Vagina (tissue), 2 donors: Measurements from ENCODE around the gene CDHR1. TPM values are rescaled to one million over a fixed set of nuclear protein-coding genes. Genes with fewer than 3 reads are reported as not detected.
A peak's percentile ranks its signal among the peaks of the same experiment; 100 is the strongest.

Source experiments
- DNase-seq, 2 donors: peaks; one replicate each; pipeline ENCODE4 v3.0.0-alpha.2; 2017; ENCODE audit errors: extremely low spot score in 2 of 2
- H3K27ac ChIP-seq: fragments of 200-600 bp; sonication (generic); one replicate; pipeline ENCODE4 v1.5.1; 2019
- H3K27me3 ChIP-seq: fragments of 200-600 bp; sonication (generic); one replicate; pipeline ENCODE4 v1.5.1; 2019
- H3K36me3 ChIP-seq, 2 donors: fragments of 200-600 bp; sonication (generic); one replicate each; pipeline ENCODE4 v1.5.1; 2017 to 2019
- H3K4me1 ChIP-seq: fragments of 200-600 bp; sonication (generic); one replicate; pipeline ENCODE4 v1.5.1; 2019
- H3K4me3 ChIP-seq, 2 donors: fragments of 200-600 bp; sonication (generic); 1 replicate in 1 of 2; 2 replicates in 1 of 2; pipeline ENCODE4 v1.5.1; 2016 to 2019
- H3K9me3 ChIP-seq: fragments of 200-600 bp; sonication (generic); one replicate; pipeline ENCODE4 v1.5.1; 2019
- CTCF ChIP-seq, 3 experiments: fragments of 450-650 bp in 2 of 3; fragments of 200-600 bp in 1 of 3; sonication (generic) in 1 of 3; IDR thresholded peaks; one replicate each; pipeline ENCODE4 v1.5.1; 2017 to 2019; ENCODE audit warnings: antibody characterized with exemption in 3 of 3, mild to moderate bottlenecking in 2 of 3, moderate library complexity in 2 of 3
- POLR2A ChIP-seq, 2 donors: fragments of 450-650 bp; IDR thresholded peaks; one replicate each; pipeline ENCODE4 v1.6.1; 2017; ENCODE audit warnings: antibody characterized with exemption in 2 of 2, mild to moderate bottlenecking in 2 of 2, moderate library complexity in 2 of 2
- POLR2AphosphoS5 ChIP-seq, 2 donors: sonication (generic); formaldehyde crosslinking; IDR thresholded peaks; one replicate each; pipeline ENCODE4 v1.9.0; 2017; ENCODE audit warnings: antibody characterized with exemption in 2 of 2, mild to moderate bottlenecking in 2 of 2, low read depth in 1 of 2; ENCODE audit not compliant: insufficient read depth in 1 of 2
- intact Hi-C: fragments of 100-400 bp; cut with DNase I; formaldehyde crosslinking; loops from one replicate; pipeline ENCODE4 v1.15.1; 2023
- total RNA-seq: library from RNA; depleted of rRNA; stranded (reverse); fragments of >200 nt; gene quantifications from one replicate; pipeline ENCODE4 v1.2.3, GENCODE V29; 2016

The CDHR1 gene
- total RNA-seq, 1 donor from 2014 or later = 6.4 TPM

- DNase-seq = no peak
- intact Hi-C loops = no loop called here
Observed at GRCh38 chr10:84204122-84204521, 9.8 kb downstream of the CDHR1 start.

GRCh38 chr10:84204610-84205009 is 10.3 kb downstream of the CDHR1 start:
- Histone ChIP-seq H3K4me3 (no peak overlapping the region), H3K36me3 (no peaks in the 10 kb centered on the region), H3K9me3 (no peaks in the 10 kb centered on the region), H3K27ac (no peak overlapping the region), H3K27me3 (no peaks in the 10 kb centered on the region), H3K4me1 (no peaks in the 10 kb centered on the region)
- no peak for DNase-seq
- intact Hi-C loops = no loop called here
- TF ChIP-seq POLR2A (IDR thresholded peaks at IDR 0.05) (no peak), POLR2AphosphoS5 (IDR thresholded peaks at IDR 0.05; ENCODE audit: insufficient read depth in 1 of 2, low read depth in 1 of 2) (no peak), CTCF (IDR thresholded peaks at IDR 0.05) (no peak)

More at GRCh38 chr10:84204122-84204521, 9.8 kb downstream of the CDHR1 start:
- Histone ChIP-seq H3K27ac (no peak overlapping the region), H3K4me3 (no peak overlapping the region), H3K9me3 (no peaks in the 10 kb centered on the region), H3K4me1 (no peaks in the 10 kb centered on the region), H3K36me3 (no peaks in the 10 kb centered on the region), H3K27me3 (no peaks in the 10 kb centered on the region)
- no peak for TF ChIP-seq POLR2A (IDR thresholded peaks at IDR 0.05)
- TF ChIP-seq POLR2AphosphoS5 (IDR thresholded peaks at IDR 0.05; ENCODE audit: insufficient read depth in 1 of 2, low read depth in 1 of 2) = no peak
- no peak for TF ChIP-seq CTCF (IDR thresholded peaks at IDR 0.05)

- intact Hi-C loops = no loop called here
- no peak for DNase-seq
- peak; percentile 32 to 39 (median 35) for TF ChIP-seq CTCF (IDR thresholded peaks at IDR 0.05)
- TF ChIP-seq POLR2AphosphoS5 (IDR thresholded peaks at IDR 0.05; ENCODE audit: insufficient read depth in 1 of 2, low read depth in 1 of 2) = no peak
- Histone ChIP-seq H3K4me1 (no peaks in the 10 kb centered on the region), H3K36me3 (no peaks in the 10 kb centered on the region), H3K9me3 (no peaks in the 10 kb centered on the region), H3K27me3 (no peaks in the 10 kb centered on the region), H3K4me3 (no peak overlapping the region), H3K27ac (no peak overlapping the region)
Observed at GRCh38 chr10:84205049-84205852, 10.9 kb downstream of the CDHR1 start.

GRCh38 chr10:84205853-84206525 is 11.7 kb downstream of the CDHR1 start:
- no peak for TF ChIP-seq CTCF (IDR thresholded peaks at IDR 0.05)
- no peak for TF ChIP-seq POLR2A (IDR thresholded peaks at IDR 0.05)
- no peak for TF ChIP-seq POLR2AphosphoS5 (IDR thresholded peaks at IDR 0.05; ENCODE audit: insufficient read depth in 1 of 2, low read depth in 1 of 2)
- intact Hi-C loops = no loop called here
- Histone ChIP-seq H3K27ac (no peak overlapping the region), H3K4me1 (no peaks in the 10 kb centered on the region), H3K9me3 (no peaks in the 10 kb centered on the region), H3K4me3 (no peak overlapping the region), H3K36me3 (no peaks in the 10 kb centered on the region), H3K27me3 (no peaks in the 10 kb centered on the region)
- DNase-seq = no peak

- TF ChIP-seq CTCF (IDR thresholded peaks at IDR 0.05) (no peak), POLR2A (IDR thresholded peaks at IDR 0.05) (no peak), POLR2AphosphoS5 (IDR thresholded peaks at IDR 0.05; ENCODE audit: insufficient read depth in 1 of 2, low read depth in 1 of 2) (no peak)
- Histone ChIP-seq H3K4me3 (no peak overlapping the region), H3K36me3 (no peaks in the 10 kb centered on the region), H3K27ac (no peak overlapping the region), H3K4me1 (no peaks in the 10 kb centered on the region), H3K9me3 (no peaks in the 10 kb centered on the region), H3K27me3 (no peaks in the 10 kb centered on the region)
- no peak for DNase-seq
- intact Hi-C loops = no loop called here
Observed at GRCh38 chr10:84208023-84208422, 13.7 kb downstream of the CDHR1 start.
